Type B pancreatic cell (in vitro differentiated cells): Measurements from ENCODE around the gene RNF32. TPM values are rescaled to one million over a fixed set of nuclear protein-coding genes. Genes with fewer than 3 reads are reported as not detected.
"Not testable (repeated sequence)": the region's sequence is repeated elsewhere in the genome, so short reads cannot be mapped to it uniquely, and the experiment has no call there.

Experiments
- DNase-seq: peaks from one replicate; pipeline ENCODE4 v3.0.0; 2021; ENCODE audit warnings: mixed read lengths; ENCODE audit not compliant: unreplicated experiment; ENCODE audit errors: extremely low spot score
- H3K27ac Mint-ChIP-seq: 2 replicates; pipeline ENCODE4 v1.8.0; 2021; ENCODE audit warnings: mild to moderate bottlenecking, mixed read lengths
- H3K27me3 Mint-ChIP-seq: 2 replicates; pipeline ENCODE4 v1.8.0; 2021; ENCODE audit warnings: mixed read lengths
- H3K36me3 Mint-ChIP-seq: 2 replicates; pipeline ENCODE4 v1.8.0; 2021; ENCODE audit warnings: mixed read lengths
- H3K4me1 Mint-ChIP-seq: one replicate; pipeline ENCODE4 v1.8.0; 2021; ENCODE audit warnings: mixed read lengths; ENCODE audit not compliant: unreplicated experiment
- H3K4me3 Mint-ChIP-seq: 2 replicates; pipeline ENCODE4 v1.8.0; 2021; ENCODE audit warnings: mild to moderate bottlenecking, mixed read lengths
- H3K9me3 Mint-ChIP-seq: 2 replicates; pipeline ENCODE4 v1.8.0; 2021; ENCODE audit warnings: mixed read lengths
- CTCF ChIP-seq: fragments of 200-600 bp; sonication (generic); conservative IDR thresholded peaks from 2 replicates; pipeline ENCODE4 v1.5.0; 2021; ENCODE audit warnings: antibody characterized with exemption, mild to moderate bottlenecking
- total RNA-seq: library from RNA; stranded (reverse); gene quantifications from 2 replicates; pipeline ENCODE4 v1.2.1, GENCODE V29; 2021; ENCODE audit warnings: low replicate concordance

RNF32 gene
- total RNA-seq, 1 donor from 2014 or later, result 1.4 TPM

- DNase-seq, result no peak
- Mint-ChIP-seq H3K9me3 (peaks cover 6% of the 10 kb centered on the region), H3K27ac (no peak overlapping the region), H3K4me3 (peak overlapping the region; percentile 82), H3K4me1 (peaks cover 11% of the 10 kb centered on the region), H3K36me3 (no peaks in the 10 kb centered on the region), H3K27me3 (peaks cover 48% of the 10 kb centered on the region)
- TF ChIP-seq CTCF, result no peak
Measured at GRCh38 chr7:156617215-156617614, 23.4 kb upstream of the RNF32 start.

DNA sequence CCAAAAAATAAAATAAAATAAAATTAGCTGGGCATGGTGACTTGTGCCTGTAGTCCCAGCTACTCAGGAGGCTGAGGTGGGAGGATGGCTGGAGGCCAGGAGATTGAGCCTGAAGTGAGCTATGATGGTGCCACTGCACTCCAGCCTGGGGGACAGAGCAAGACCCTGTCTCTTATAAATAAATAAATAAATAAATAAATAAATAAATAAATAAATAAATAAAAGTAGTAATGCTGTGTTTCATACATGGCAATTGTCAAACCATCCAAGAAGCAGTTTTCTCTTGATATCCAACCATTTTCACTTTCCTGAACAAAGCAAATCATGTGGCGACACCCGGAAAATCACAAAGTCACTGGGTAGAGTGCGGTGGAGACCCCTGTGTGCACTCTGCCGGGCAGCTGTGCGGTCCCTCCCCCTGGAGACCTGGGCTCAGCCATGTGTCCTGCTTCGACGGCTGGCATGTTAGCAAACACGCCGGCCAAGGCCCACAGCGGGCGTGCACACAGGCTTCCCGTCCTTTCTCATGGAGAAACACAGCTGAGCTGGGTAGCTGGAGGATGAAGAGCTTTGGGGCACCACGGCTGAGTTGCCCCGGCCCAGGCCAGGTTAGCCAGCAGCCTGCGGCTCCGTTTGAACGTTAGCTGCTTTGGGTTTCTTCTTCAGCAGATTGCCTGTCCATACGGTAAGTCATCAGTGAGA is 22.3 kb upstream of the RNF32 start:
- H3K27ac Mint-ChIP-seq, result no peak overlapping the region
- no peak for TF ChIP-seq CTCF
- H3K36me3 Mint-ChIP-seq, result no peaks in the 10 kb centered on the region
- peaks cover 10% of the 10 kb centered on the region for H3K9me3 Mint-ChIP-seq
- no peak for DNase-seq
- H3K4me1 Mint-ChIP-seq, result peaks cover 11% of the 10 kb centered on the region
- peaks cover 44% of the 10 kb centered on the region for H3K27me3 Mint-ChIP-seq
- no peak overlapping the region for H3K4me3 Mint-ChIP-seq

DNA sequence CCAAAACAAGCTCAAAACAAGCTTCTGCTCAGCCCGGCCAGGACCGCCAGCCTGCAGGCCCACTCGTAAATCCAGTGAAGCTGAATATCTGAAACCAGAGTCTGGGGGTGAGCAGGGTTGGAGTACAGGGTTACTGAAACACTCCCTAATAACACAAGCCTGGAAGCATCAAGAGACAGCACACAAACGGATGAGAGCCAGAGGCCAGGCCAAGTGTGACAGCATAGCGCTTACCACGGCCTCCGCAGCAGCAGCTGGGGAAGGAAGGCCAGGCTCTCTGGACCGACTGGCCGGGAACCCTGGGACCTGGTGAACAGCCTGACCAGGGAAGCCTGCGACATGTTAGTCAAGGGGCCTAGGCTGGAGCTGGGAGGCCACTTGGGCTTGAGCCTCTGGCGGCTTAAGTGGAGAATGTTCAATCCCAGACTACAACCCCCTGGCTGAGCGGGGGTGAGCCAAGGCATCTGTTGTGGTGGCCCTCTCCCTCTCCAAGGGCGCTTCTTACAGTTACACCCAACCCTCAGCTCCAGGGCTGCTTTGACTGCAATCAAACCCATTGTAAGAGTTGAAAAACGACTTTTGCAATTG is 21.7 kb upstream of the RNF32 start:
- TF ChIP-seq CTCF, result no peak
- H3K4me1 Mint-ChIP-seq, result peaks cover 11% of the 10 kb centered on the region
- H3K27me3 Mint-ChIP-seq, result peaks cover 43% of the 10 kb centered on the region
- peaks cover 10% of the 10 kb centered on the region for H3K9me3 Mint-ChIP-seq
- H3K36me3 Mint-ChIP-seq, result no peaks in the 10 kb centered on the region
- H3K27ac Mint-ChIP-seq, result no peak overlapping the region
- no peak overlapping the region for H3K4me3 Mint-ChIP-seq
- no peak for DNase-seq

DNA sequence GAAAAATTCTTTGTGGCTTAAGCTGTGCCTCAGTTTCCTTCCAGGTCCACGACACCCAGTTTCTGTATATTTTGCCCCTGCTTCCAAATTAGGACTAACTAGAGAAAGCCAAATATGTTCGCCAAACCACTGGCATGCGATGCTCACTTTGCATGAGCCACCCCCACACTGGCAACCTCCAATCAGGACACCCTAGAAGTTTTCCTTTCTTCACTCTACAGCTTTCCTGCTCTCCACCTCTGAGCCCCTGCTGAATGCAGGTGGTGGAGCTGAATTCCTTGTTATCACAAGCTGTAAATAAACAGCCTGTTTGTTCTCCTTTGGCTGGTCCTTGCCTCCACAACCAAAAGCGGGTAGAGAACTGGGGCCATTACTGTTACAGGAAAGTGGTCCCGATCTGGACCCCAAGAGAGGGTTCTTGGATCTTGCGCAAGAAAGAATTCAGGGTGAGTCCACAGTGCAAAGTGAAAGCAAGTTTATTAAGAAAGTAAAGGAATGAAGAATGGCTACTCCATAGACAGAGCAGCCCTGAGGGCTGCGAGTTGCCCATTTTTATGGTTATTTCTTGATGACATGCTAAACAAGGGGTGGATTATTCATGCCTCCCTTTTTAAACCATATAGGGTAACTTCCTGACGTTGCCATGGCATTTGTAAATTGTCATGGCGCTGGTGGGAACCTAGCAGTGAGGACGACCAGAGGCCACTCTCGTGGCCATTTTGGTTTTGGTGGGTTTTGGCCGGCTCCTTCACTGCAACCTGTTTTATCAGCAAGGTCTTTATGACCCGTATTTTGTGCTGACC is 20.9 kb upstream of the RNF32 start:
- H3K4me3 Mint-ChIP-seq, H3K36me3 Mint-ChIP-seq, DNase-seq, H3K27ac Mint-ChIP-seq: not testable (repeated sequence)
- H3K27me3 Mint-ChIP-seq, result peaks cover 37% of the 10 kb centered on the region
- H3K9me3 Mint-ChIP-seq, result peaks cover 10% of the 10 kb centered on the region
- H3K4me1 Mint-ChIP-seq, result peaks cover 11% of the 10 kb centered on the region

DNA sequence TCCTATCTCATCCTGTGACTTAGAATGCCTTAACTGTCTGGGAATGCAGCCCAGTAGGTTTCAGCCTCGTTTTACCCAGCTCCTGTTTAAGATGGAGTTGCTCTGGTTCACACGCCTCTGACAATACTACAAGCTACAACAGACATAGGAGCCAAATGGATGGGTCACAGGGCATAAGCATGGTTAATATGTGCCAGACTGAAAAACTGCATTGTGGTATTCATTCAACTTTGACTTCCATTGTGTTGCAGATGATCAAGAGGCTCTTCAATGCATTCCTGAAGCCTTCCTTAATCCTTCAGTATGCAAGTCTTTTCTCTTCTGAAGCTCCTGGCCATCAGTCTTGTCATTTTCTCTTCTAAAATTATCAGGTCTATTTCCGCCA is 20.3 kb upstream of the RNF32 start:
- no peak overlapping the region for H3K4me3 Mint-ChIP-seq
- peaks cover 32% of the 10 kb centered on the region for H3K27me3 Mint-ChIP-seq
- H3K36me3 Mint-ChIP-seq, result no peaks in the 10 kb centered on the region
- TF ChIP-seq CTCF, result no peak
- no peak for DNase-seq
- peaks cover 10% of the 10 kb centered on the region for H3K4me1 Mint-ChIP-seq
- no peak overlapping the region for H3K27ac Mint-ChIP-seq
- H3K9me3 Mint-ChIP-seq, result peaks cover 10% of the 10 kb centered on the region

GRCh38 chr7:156621652-156622051 is 18.9 kb upstream of the RNF32 start:
- H3K27me3 Mint-ChIP-seq, result peaks cover 22% of the 10 kb centered on the region
- H3K27ac Mint-ChIP-seq, result no peak overlapping the region
- TF ChIP-seq CTCF, result no peak
- H3K4me1 Mint-ChIP-seq, result peaks cover 5% of the 10 kb centered on the region
- no peak for DNase-seq
- no peaks in the 10 kb centered on the region for H3K36me3 Mint-ChIP-seq
- H3K4me3 Mint-ChIP-seq, result no peak overlapping the region
- H3K9me3 Mint-ChIP-seq, result peaks cover 10% of the 10 kb centered on the region
